Measurements from ENCODE around the gene BTBD9.

The BTBD9 gene

DNA sequence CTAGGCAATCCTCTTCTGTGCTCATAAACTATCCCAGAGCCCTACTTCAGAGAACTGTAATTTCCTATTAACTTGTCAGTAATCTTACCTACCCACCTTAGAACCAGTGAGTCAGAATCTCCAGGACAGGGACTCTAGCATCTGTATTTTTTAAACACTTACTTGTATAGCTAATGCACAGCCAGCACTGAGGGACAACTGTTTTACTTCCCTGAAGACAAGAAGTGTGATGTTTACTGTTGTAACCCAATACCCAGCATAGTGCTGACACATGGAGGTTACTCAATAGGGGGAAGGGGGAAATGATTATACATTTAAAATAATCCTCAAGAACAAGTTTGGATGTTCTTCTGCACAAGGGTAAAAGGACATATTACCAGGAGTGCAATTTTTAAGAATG, 130.8 kb downstream of the BTBD9 start:
- TF ChIP-seq, protein P1, sequence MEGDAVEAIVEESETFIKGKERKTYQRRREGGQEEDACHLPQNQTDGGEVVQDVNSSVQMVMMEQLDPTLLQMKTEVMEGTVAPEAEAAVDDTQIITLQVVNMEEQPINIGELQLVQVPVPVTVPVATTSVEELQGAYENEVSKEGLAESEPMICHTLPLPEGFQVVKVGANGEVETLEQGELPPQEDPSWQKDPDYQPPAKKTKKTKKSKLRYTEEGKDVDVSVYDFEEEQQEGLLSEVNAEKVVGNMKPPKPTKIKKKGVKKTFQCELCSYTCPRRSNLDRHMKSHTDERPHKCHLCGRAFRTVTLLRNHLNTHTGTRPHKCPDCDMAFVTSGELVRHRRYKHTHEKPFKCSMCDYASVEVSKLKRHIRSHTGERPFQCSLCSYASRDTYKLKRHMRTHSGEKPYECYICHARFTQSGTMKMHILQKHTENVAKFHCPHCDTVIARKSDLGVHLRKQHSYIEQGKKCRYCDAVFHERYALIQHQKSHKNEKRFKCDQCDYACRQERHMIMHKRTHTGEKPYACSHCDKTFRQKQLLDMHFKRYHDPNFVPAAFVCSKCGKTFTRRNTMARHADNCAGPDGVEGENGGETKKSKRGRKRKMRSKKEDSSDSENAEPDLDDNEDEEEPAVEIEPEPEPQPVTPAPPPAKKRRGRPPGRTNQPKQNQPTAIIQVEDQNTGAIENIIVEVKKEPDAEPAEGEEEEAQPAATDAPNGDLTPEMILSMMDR (IDR thresholded peaks at IDR 0.05; ENCODE audit: insufficient read depth, missing control alignments) = no peak
- no peak for FAIRE-seq
- no peak for DNase-seq (ENCODE audit: insufficient read length, low spot score)

DNA sequence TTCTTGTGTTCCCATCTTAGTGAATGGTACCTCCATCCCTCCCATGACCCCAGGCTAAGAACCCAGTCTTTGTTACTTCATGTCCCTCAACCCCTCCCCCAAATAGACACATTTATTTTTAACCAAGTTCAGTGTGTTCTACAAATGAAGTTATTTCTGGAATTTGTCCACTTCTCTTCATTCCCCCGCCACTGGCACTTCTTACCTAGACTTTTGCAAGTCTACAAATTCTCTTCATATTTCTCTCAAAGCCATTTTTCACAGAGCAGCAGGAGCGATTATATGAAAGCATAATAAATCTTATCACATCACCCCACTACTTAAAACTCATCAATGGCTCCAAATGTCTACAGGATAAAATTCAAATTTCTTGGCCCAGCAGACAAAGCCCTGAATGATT, 131.4 kb downstream of the BTBD9 start:
- DNase-seq (ENCODE audit: insufficient read length, low spot score) (no peak), FAIRE-seq (no peak)
- TF ChIP-seq, protein P1 (IDR thresholded peaks at IDR 0.05; ENCODE audit: insufficient read depth, missing control alignments) = no peak

DNA sequence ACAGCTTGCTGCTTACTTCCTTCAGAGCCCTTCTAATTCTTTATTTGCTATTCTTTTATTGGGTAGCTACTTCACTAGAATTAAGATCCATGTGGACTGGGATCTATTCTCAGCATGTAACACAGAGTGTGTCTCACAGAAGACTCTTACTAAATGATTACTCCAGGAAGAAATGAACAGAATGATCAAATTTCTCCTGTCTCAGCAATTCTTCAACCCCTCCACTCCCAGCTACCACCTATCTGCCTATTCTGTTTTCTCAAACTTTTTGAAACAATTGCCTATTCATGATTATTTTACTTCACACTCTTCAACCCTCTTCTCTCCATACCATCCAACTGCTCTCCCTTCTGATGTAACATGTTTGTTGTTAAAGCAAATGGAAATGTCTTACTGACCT, 132.6 kb downstream of the BTBD9 start:
- FAIRE-seq (no peak), DNase-seq (ENCODE audit: insufficient read length, low spot score) (no peak)
- TF ChIP-seq, protein P1 (IDR thresholded peaks at IDR 0.05; ENCODE audit: insufficient read depth, missing control alignments) = no peak

DNA sequence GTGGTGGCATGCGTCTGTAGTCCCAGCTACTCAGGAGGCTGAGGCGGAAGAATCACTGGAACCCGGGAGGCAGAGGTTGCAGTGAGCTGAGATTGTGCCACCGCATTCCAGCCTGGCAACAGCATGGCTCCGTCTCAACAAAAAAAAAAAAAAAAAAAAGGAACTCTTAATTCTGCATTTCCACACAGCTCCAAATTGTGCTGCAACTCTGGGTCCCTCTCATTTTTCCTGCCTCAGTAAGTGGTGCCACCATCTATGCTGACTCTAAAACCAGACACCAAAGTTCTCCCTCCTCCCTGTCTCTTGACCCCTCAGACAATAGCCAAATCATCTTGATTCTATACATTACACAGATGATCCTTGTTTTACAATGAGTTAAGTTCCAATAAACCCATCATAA, 133.9 kb downstream of the BTBD9 start:
- TF ChIP-seq, protein P1 (IDR thresholded peaks at IDR 0.05; ENCODE audit: insufficient read depth, missing control alignments) = no peak
- FAIRE-seq (no peak), DNase-seq (ENCODE audit: insufficient read length, low spot score) (no peak)

DNA sequence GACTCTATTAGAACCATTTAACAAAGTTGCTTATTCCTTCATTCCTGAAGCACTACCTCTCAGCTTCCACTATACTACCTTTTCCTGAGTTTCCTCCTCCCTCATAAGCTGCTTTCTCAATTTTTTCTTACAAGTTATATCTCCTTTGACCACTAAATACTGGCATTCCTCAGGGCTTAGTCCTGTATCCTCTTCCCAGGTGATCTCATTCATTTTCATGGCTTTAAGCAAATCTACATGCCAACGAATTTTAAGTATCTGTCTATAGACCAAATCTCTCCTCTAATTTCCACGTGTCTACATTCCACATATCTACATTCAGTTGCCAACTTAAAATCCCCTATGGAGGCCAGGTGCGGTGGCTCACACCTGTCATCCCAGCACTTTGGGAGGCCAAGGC, 134.7 kb downstream of the BTBD9 start:
- no peak for DNase-seq (ENCODE audit: insufficient read length, low spot score)
- FAIRE-seq = no peak
- TF ChIP-seq, protein P1 (IDR thresholded peaks at IDR 0.05; ENCODE audit: insufficient read depth, missing control alignments) = no peak

DNA sequence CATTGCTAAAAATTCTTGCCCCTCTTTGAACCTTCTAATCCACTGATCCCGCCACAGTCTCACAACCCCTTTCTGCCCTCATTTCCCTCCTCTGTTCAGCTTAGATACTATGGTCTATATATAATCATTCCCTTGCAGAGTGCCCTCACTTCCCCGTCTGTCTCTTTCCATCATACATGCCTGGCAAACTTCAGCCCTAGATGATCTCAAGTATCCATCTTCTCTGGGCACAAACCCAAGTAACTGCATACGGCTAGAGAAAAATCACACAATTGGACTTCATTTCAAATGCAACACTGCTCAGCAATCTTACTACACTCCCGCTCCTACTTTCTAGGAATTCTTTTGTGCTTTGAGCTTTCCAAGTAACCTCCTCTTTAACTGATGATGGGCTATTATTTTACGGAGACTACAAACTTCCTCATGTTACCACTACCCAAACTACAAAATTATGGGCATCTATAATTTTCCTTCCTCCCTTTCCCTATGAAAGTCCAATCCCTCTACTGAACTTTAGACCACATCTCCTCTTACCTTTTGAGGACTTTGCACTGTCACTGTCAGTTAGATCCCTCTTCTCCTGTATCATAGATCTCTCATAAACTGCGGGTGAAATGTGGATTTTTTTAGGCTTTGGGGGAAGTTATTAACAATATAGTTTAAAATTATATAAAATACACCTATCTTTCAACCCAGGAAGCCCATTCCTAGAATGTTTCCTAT, 135.6 kb downstream of the BTBD9 start:
- DNase-seq (ENCODE audit: insufficient read length, low spot score) (no peak), FAIRE-seq (no peak)
- TF ChIP-seq, protein P1 (IDR thresholded peaks at IDR 0.05; ENCODE audit: insufficient read depth, missing control alignments) = no peak

DNA sequence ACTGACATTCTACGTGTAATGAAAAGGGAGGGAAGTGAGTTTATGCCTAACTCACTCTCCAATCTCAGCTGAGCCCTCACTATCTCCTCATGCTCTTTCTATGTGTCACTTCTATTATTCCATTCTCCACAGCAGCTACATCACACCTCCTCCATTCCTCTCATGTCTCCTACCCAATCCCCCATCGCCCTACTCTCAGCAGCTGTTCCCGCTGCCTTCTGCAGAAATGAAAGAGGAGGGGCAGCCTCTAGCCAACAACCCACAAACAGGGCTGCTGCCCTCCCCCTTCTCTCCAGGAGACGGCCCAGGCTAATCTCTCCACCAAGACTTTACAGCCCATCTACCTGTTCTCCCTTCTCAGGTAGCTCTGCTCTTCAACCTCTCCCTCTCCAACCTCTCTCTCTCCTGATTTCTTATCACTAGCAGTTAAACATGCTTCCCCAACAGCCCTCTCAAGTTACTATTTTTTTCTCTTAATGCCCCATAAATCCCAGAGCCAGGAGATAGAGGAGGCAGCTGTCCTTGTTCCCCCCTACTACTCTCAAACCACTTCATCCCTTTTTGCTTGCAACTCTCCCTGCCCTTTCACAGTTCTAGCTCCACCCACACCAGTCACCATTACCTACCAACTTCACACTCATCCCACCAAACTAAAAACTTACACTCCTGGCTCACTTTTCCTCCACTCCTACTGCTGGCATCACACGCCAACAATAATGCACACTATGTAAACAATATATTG, 136.5 kb downstream of the BTBD9 start:
- no peak for FAIRE-seq
- TF ChIP-seq, protein P1 (IDR thresholded peaks at IDR 0.05; ENCODE audit: insufficient read depth, missing control alignments) = no peak
- no peak for DNase-seq (ENCODE audit: insufficient read length, low spot score)
